ENCODE results near the gene TGFBR3.

DNA sequence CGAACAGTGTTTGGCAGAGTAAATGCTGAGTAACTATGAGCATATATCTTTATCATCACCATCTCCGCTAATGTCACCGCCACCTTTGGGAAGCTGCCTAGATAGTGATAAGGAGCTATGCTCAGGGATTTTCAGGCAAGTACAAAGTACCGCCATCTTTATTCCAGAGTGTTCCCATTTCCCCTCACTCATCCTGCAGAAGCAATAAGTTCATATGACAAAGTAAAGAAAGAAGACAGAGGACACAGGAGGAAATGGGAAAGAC lies 89.6 kb downstream of the TGFBR3 start:
- TF ChIP-seq POLR2AphosphoS5 (IDR thresholded peaks at IDR 0.05; ENCODE audit: low read depth, low read length) (no peak), TAF1 (IDR thresholded peaks at IDR 0.05; ENCODE audit: borderline replicate concordance, insufficient read depth, low read length) (no peak), FOXP2 (optimal IDR thresholded peaks at IDR 0.05; ENCODE audit: borderline replicate concordance, extremely low read depth, extremely low read length, insufficient read depth) (no peak)
- TF ChIP-seq, protein P1, sequence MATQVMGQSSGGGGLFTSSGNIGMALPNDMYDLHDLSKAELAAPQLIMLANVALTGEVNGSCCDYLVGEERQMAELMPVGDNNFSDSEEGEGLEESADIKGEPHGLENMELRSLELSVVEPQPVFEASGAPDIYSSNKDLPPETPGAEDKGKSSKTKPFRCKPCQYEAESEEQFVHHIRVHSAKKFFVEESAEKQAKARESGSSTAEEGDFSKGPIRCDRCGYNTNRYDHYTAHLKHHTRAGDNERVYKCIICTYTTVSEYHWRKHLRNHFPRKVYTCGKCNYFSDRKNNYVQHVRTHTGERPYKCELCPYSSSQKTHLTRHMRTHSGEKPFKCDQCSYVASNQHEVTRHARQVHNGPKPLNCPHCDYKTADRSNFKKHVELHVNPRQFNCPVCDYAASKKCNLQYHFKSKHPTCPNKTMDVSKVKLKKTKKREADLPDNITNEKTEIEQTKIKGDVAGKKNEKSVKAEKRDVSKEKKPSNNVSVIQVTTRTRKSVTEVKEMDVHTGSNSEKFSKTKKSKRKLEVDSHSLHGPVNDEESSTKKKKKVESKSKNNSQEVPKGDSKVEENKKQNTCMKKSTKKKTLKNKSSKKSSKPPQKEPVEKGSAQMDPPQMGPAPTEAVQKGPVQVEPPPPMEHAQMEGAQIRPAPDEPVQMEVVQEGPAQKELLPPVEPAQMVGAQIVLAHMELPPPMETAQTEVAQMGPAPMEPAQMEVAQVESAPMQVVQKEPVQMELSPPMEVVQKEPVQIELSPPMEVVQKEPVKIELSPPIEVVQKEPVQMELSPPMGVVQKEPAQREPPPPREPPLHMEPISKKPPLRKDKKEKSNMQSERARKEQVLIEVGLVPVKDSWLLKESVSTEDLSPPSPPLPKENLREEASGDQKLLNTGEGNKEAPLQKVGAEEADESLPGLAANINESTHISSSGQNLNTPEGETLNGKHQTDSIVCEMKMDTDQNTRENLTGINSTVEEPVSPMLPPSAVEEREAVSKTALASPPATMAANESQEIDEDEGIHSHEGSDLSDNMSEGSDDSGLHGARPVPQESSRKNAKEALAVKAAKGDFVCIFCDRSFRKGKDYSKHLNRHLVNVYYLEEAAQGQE (IDR thresholded peaks at IDR 0.05; ENCODE audit: insufficient read depth in 1 of 2, low read depth in 2 of 2, low read length in 2 of 2) = no peak
